ENCODE measurements around the gene FAM168B.

GRCh38 chr2:130998561-130998960 lies 94.7 kb downstream of the FAM168B start:
- TF ChIP-seq, protein P1, sequence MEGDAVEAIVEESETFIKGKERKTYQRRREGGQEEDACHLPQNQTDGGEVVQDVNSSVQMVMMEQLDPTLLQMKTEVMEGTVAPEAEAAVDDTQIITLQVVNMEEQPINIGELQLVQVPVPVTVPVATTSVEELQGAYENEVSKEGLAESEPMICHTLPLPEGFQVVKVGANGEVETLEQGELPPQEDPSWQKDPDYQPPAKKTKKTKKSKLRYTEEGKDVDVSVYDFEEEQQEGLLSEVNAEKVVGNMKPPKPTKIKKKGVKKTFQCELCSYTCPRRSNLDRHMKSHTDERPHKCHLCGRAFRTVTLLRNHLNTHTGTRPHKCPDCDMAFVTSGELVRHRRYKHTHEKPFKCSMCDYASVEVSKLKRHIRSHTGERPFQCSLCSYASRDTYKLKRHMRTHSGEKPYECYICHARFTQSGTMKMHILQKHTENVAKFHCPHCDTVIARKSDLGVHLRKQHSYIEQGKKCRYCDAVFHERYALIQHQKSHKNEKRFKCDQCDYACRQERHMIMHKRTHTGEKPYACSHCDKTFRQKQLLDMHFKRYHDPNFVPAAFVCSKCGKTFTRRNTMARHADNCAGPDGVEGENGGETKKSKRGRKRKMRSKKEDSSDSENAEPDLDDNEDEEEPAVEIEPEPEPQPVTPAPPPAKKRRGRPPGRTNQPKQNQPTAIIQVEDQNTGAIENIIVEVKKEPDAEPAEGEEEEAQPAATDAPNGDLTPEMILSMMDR (conservative IDR thresholded peaks at IDR 0.05): no peak
- no peak for TF ChIP-seq ZFX (IDR thresholded peaks at IDR 0.05)
